Inflammatory macrophage treated with lipopolysaccharide for 4 hours (primary cell): Measurements from ENCODE around the gene SNCG.
"Not testable (repeated sequence)": the region's sequence is repeated elsewhere in the genome, so short reads cannot be mapped to it uniquely, and the experiment has no call there.

Source experiments
- DNase-seq: peaks from one replicate; pipeline ENCODE4 v3.0.0-alpha.2; 2020

The SNCG gene

DNA sequence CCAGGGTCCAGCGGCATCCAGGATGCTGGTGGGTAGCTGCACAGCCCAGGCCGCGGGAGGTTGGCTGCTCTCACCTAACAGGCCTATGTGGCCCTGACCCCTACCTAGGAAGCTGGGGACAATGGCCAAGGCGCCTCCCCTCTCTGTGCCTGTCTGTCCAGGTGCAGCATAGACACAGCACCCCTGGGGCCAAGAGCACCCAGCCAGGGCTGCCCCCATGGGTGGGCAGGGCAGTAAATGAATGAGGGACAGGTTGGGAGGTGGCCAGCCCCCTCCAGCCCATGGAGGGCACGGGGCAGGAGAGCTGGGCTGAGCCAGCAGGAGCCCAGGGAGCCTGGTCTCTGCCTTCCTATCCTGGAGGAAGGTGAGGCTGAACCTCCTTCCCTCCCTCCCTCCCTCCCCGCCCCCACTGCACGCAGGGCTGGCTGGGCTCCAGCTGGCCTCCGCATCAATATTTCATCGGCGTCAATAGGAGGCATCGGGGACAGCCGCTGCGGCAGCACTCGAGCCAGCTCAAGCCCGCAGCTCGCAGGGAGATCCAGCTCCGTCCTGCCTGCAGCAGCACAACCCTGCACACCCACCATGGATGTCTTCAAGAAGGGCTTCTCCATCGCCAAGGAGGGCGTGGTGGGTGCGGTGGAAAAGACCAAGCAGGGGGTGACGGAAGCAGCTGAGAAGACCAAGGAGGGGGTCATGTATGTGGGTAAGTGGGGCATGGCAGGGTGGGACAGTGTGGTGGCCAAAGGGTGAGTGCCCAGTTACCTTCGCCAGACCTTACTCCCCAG, at the start of gene SNCG:
Gene SNCG (plus strand): TSS at position 484 of the 785 bp plus-strand sequence. CDS start 99 bp downstream, at position 583.
- DNase-seq = no peak

GRCh38 chr10:86914734-86915133, 43.7 kb upstream of the SNCG start:
- no peak for DNase-seq

DNA sequence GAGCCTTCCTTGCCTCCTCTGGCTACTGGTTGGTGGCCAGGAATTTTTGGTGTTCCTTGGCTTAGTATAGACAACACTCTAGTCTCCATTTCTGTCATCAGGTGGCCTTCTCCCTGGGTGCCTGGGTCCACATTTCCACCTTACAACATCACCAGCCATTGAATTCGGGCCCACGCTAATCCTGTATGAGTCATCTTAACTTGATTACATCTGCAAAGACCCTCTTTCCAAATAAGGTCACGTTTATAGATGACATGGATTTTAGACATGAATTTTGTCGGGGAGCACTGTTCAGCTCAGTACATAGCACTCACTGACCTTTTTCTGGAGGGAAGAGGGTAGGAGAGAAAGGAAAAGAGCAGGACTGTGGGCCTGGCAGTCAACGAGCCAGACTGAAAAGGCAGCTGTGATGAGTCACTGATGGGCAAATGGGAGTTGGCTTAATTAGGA, 40.4 kb upstream of the SNCG start:
- no peak for DNase-seq

- no peak for DNase-seq
These were observed 35.8 kb upstream of the SNCG start for GRCh38 chr10:86922553-86922961.

DNA sequence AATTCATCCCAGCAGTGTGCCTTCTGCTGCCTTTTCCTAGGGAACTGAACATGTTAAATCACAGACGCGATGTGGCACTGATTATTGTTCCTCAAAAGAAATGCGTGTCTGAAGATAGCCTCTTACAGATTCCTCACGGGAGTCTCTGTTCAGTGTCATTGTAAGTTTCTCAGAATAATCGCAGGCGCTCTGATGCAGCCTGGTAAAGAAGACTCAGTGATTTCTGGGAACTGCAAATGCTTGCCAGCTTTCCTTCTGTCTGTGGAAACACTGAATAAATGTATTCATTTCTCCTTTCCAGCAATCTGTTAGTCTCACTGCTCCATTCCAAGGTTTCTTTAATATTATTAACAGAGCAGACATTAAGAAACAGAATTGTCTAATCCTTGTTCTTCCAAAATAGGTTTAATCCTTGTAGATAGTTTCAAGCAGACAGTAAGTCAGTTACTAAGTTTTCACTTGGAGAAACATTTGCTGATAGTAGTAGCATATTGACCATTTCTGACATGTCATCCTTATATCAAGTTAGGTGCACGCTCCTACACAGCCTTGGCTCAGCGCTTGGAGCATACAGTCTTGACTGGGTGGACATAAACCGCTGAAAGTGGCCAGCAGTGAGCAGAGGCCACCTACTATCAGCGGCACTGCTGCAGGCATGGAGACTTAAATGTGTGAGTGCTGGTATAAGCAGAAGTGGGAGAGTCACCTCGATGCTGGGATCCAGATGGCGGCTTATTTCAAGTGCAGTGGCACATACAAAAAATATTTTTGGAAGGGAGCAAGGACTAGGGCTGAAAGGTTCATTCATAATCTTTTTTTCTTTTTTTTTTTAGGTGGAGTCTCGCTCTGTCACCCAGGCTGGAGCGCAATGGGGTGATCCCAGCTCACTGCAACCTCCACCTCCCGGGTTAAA, 28.7 kb upstream of the SNCG start:
- no peak for DNase-seq

DNA sequence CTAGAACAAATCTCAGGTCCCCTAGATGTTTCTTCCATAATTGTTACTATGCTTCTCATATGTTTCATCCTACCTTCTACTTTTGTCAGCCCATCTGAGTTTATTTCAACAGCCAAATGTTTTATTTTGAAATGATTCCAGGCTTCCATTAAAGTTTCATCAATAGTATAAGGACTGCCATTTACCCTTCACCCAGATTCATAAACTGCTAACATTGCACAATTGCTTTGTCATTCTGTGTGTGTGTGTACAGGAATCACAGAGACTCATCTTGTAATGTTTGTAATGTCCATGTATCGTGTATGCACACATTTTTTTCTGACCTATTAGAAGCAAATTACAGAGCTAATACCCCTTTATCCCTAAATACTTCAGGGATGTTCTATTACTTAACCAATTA, 26.5 kb upstream of the SNCG start:
- DNase-seq = peak; percentile 29

GRCh38 chr10:86932674-86933073, 25.7 kb upstream of the SNCG start:
- no peak for DNase-seq

DNA sequence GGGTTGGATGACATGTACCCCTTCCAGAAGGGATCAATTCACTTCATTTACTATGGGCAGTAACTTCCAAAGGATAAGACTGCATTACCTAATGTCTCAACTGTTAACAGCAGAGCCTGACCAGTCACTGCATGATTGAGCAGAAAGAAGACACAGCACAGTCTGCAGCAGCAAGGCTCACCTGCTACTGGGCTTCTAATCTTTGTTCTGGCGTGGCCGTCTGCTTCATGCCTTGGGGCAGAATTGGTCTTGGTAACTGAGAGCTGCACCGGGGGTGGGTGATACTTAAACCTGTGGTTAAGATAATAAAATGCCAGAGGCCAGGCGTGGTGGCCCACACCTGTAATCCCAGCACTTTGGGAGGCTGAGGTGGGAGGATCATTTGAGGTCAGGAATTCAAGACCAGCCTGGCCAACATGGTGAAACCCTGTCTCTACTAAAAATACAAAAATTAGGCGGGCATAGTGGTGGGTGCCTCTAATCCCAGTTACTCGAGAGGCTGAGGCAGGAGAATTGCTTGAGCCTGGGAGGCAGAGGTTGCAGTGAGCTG, 24.2 kb upstream of the SNCG start:
- DNase-seq = not testable (repeated sequence)

DNA sequence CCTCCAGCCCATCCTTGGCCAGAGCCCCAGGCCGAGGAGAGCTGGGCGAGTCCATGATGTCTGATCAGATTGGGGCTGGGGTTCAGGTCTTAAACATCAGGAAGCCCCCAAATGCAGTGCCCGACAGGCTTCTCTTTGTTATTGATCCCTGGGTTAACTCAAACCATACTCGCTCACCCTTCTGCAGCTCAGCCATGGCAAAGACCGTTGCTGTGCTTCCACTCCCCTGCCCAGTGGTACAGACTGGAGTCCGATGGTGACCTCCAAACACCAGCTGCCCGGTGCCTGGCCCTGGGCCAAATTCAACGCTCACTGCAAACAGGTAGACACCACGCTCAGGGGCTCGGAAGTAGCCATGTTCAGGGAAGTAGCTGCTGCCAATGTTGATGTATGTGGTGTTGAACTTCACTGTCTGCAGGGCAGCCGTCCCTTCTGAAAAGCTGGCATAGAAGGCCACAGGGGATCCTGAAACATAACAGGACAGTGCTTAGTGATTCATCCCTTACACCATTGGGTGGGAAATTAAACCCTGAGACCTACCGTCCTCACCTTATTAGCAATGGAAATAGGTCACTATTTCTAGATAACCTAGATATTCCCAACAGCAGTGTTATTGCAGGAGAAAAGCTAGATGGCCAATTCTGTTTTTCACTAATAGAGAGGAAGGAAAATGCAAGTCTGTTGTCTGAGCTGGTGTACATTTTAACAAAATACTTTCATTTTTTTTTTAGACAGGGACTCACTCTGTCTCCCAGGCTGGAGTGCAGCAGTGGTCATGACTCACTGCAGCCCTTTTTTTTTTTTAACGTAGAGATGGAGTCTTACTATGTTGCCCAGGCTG, 21.5 kb upstream of the SNCG start:
- DNase-seq = no peak

- DNase-seq = no peak
These were observed 20.8 kb upstream of the SNCG start for GRCh38 chr10:86937502-86938154.

- no peak for DNase-seq
These were observed 20.1 kb upstream of the SNCG start for GRCh38 chr10:86938260-86938659.

GRCh38 chr10:86940076-86940475, 18.3 kb upstream of the SNCG start:
- DNase-seq = not testable (repeated sequence)

- no peak for DNase-seq
These were observed 17.7 kb upstream of the SNCG start for GRCh38 chr10:86940677-86941076.

DNA sequence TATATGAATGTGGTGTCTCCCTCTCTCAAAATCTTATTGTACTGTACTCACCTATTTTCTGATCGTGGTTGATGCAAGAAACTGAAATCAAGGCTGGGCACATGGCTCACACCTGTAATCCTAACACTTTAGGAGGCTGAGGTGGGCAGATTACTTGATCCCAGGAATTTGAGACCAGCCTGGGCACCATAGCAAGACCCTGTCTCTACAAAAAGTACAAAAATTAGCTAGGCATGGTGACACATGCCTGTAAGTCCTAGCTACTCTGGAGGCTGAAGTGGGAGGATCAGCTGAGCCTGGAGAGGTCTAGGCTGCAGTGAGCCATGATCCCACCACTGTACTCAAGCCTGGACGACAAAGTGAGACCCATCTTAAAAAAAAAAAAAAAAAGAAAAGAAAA, 17.0 kb upstream of the SNCG start:
- DNase-seq = no peak

DNA sequence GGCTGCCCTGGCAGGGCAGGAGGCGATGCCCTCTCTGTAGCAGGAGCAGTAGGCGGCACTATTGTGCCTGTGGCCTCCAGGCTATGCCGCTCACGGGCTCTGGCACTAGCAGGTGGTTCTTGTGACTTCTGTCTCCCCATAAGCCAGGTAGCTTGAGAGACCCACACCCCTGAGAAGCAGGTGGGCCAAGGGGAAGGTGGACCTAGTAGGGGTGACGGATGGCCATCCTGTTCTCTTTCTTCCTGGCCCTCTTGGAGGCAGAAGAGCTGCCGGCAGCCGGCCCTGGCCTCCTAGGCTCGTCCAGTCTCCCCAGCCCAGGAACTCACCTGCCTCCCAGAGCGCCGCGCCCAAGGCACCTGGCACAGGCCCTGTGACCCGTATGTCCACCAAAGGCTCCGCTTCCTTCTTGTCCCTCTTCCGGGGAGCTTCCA, 16.4 kb upstream of the SNCG start:
- no peak for DNase-seq

GRCh38 chr10:86942441-86943315, 15.7 kb upstream of the SNCG start:
- no peak for DNase-seq

GRCh38 chr10:86943316-86944030, 14.9 kb upstream of the SNCG start:
- DNase-seq = no peak

- DNase-seq = no peak
These were observed 14.4 kb upstream of the SNCG start for GRCh38 chr10:86944031-86944419.

- no peak for DNase-seq
These were observed 13.9 kb upstream of the SNCG start for GRCh38 chr10:86944471-86944870.

- DNase-seq = no peak
These were observed 13.5 kb upstream of the SNCG start for GRCh38 chr10:86944907-86945306.
